KMS-11 (cell line): Measurements from ENCODE around the gene SLFN5.

ENCODE experiments used
- H2AFZ ChIP-seq: fragments of 200-600 bp; sonication (generic); 2 replicates; pipeline ENCODE4 v1.6.1; 2016; ENCODE audit warnings: antibody characterized with exemption, mixed run types, low read depth
- H3K27ac ChIP-seq: fragments of 200-600 bp; sonication (generic); 2 replicates; pipeline ENCODE4 v1.6.1; 2016; ENCODE audit warnings: mild to moderate bottlenecking, mixed run types
- H3K27me3 ChIP-seq: fragments of 200-600 bp; sonication (generic); 2 replicates; pipeline ENCODE4 v1.6.1; 2017; ENCODE audit warnings: mild to moderate bottlenecking, low read depth, mixed run types, moderate library complexity; ENCODE audit not compliant: insufficient read depth
- H3K36me3 ChIP-seq: fragments of 200-600 bp; sonication (generic); 2 replicates; pipeline ENCODE4 v1.6.1; 2017; ENCODE audit warnings: mild to moderate bottlenecking, mixed run types; ENCODE audit not compliant: insufficient read depth
- H3K4me1 ChIP-seq: fragments of 200-600 bp; sonication (generic); 2 replicates; pipeline ENCODE4 v1.6.1; 2016; ENCODE audit warnings: mild to moderate bottlenecking, low read depth, mixed run types; ENCODE audit not compliant: poor library complexity, severe bottlenecking
- H3K4me2 ChIP-seq: fragments of 200-600 bp; sonication (generic); 2 replicates; pipeline ENCODE4 v1.7.0; 2016; ENCODE audit warnings: mild to moderate bottlenecking, mixed run types
- H3K4me3 ChIP-seq: fragments of 200-600 bp; sonication (generic); IDR thresholded peaks from 2 replicates; pipeline ENCODE4 v1.6.1; 2017; ENCODE audit warnings: low read depth, low read length, mixed read lengths; ENCODE audit not compliant: insufficient read depth
- H3K79me2 ChIP-seq: fragments of 200-600 bp; sonication (generic); 2 replicates; pipeline ENCODE4 v1.6.1; 2016; ENCODE audit warnings: low read depth, mixed run types; ENCODE audit not compliant: insufficient read depth
- H3K9ac ChIP-seq: fragments of 200-600 bp; sonication (generic); 2 replicates; pipeline ENCODE4 v1.6.1; 2016; ENCODE audit warnings: mild to moderate bottlenecking, mixed run types
- H4K20me1 ChIP-seq: fragments of 200-600 bp; sonication (generic); 2 replicates; pipeline ENCODE4 v1.6.1; 2016; ENCODE audit warnings: mild to moderate bottlenecking, mixed run types; ENCODE audit not compliant: insufficient read depth
- CTCF ChIP-seq: fragments of 200-600 bp; sonication (generic); conservative IDR thresholded peaks from 2 replicates; pipeline ENCODE4 v1.6.1; 2017; ENCODE audit warnings: low read depth, mild to moderate bottlenecking, antibody characterized with exemption, low read length, moderate library complexity, mixed read lengths

The SLFN5 gene

DNA sequence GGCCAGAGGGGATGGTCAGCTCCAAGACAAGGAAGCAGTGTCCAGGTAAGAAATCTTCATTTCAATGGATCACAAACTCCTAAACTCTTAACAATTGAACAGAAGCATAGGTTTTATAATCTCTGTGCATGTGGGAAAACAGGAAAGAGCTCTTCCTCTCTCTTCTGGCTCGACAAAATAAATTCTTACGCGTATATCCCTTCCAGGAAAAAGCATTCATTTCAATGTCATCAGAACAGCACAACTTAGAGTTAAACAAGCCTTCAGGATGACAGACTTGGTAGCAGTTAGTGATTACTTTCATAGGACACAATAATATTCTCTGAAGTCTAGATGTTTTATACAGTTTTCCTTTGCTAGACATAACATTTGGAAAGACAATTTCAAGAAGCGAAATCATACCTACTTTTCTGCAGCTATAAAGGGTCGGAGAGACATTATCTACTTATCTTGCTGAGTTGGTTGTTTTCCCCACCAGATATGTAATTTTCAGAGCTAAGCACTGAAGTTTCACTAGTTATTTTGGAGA is 29.4 kb upstream of the SLFN5 start:
- Histone ChIP-seq H3K79me2 (no peaks in the 10 kb centered on the region), H4K20me1 (no peaks in the 10 kb centered on the region), H3K27ac (no peak overlapping the region), H3K9ac (no peak overlapping the region), H3K27me3 (no peaks in the 10 kb centered on the region), H3K36me3 (no peaks in the 10 kb centered on the region), H3K4me3 (no peak overlapping the region), H3K4me1 (no peaks in the 10 kb centered on the region), H2AFZ (no peak overlapping the region), H3K4me2 (no peak overlapping the region)
- TF ChIP-seq CTCF, result no peak

DNA sequence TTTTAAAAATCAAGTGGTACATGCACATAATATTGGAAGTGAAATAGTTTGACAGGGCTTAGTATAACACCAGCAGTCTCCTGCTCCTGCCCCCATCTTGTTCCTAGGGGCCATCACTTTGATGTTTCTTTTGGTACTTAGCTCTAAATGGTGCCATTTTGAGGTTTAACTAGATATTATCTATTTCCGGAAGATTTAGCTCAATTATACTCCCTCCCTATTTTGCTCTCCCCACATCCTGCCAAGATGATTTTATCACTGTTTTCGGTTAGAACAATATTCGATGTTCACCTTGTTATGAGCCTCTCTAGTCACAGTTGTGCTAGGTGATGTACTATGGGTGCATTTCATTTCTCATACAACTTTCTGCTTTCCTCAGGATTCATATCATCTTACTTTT is 28.7 kb upstream of the SLFN5 start:
- Histone ChIP-seq H2AFZ (no peak overlapping the region), H3K4me1 (no peaks in the 10 kb centered on the region), H4K20me1 (no peaks in the 10 kb centered on the region), H3K9ac (no peak overlapping the region), H3K27me3 (no peaks in the 10 kb centered on the region), H3K4me2 (no peak overlapping the region), H3K4me3 (no peak overlapping the region), H3K79me2 (no peaks in the 10 kb centered on the region), H3K27ac (no peak overlapping the region), H3K36me3 (no peaks in the 10 kb centered on the region)
- no peak for TF ChIP-seq CTCF

DNA sequence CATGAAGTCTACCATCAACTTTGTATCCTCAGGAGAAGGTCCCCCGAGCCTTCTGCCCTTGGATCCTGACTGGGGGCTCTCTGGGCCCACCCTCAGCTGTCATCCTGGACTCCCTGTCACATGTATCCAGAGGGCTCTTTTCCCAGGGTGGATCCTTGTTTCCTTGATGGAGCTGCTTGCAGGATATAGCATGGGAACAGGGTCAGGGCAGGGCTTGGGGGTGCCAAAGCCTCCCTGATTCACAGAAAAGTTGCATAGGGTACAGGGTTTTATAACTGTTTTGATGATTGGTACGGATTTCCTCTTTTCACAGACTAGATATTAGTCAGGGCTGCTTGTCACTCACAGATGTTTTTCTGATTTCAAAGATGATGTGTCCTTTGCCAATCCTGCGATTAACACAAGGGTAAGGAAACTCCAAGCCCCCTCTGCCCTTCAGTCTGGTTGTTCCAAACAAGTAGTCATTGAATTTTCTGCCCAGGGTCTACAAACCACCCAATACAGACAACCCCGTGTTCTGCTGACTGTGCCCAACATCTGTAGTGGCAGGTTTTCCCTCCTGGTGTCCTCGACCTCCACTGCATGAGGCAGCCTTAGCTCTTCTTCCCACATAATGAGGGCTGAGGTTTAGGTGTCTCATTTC is 28.1 kb upstream of the SLFN5 start:
- H3K4me2 ChIP-seq, result no peak overlapping the region
- H3K4me3 ChIP-seq, result no peak overlapping the region
- no peaks in the 10 kb centered on the region for H3K36me3 ChIP-seq
- H3K4me1 ChIP-seq, result no peaks in the 10 kb centered on the region
- H3K27ac ChIP-seq, result no peak overlapping the region
- no peak for TF ChIP-seq CTCF
- no peaks in the 10 kb centered on the region for H4K20me1 ChIP-seq
- no peaks in the 10 kb centered on the region for H3K27me3 ChIP-seq
- no peak overlapping the region for H2AFZ ChIP-seq
- H3K79me2 ChIP-seq, result no peaks in the 10 kb centered on the region
- no peak overlapping the region for H3K9ac ChIP-seq

DNA sequence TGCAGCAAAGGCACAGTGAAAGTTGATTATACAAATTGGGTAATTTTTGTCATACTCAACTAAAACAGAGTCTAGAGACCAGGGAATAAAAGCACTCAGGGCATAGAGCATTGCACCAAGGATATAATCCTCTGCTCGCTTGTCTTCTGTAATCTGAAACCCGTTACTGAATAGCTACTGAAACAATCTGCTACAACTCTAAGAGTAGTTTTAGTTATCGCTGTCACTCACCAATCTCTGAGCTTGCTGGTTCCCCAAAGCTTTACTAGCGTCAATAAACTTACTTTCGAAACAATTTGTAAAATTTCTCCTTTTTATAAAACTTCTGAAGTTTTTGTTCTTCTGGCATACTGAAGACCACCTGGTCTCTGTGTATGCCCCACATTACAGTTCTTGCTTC is 25.8 kb upstream of the SLFN5 start:
- Histone ChIP-seq H3K9ac (no peak overlapping the region), H4K20me1 (no peaks in the 10 kb centered on the region), H3K27ac (no peak overlapping the region), H3K4me3 (no peak overlapping the region), H3K36me3 (no peaks in the 10 kb centered on the region), H2AFZ (no peak overlapping the region), H3K79me2 (no peaks in the 10 kb centered on the region), H3K27me3 (no peaks in the 10 kb centered on the region), H3K4me1 (no peaks in the 10 kb centered on the region), H3K4me2 (no peak overlapping the region)
- no peak for TF ChIP-seq CTCF
